Keratinocyte (primary cell): ENCODE data around the gene STIMATE.

ENCODE experiments used
- CTCF ChIP-seq, 3 experiments: IDR thresholded peaks in 1 of 3; conservative IDR thresholded peaks in 1 of 3; optimal IDR thresholded peaks in 1 of 3; 2 replicates in 2 of 3; 3 replicates in 1 of 3; pipeline versions ENCODE3 to v1.5.1; 2011; ENCODE audit warnings: low read length in 3 of 3, mild to moderate bottlenecking in 3 of 3, moderate library complexity in 2 of 3, control low read depth in 1 of 3, inconsistent platforms in 1 of 3; ENCODE audit not compliant: insufficient read depth in 2 of 3; ENCODE audit errors: extremely low read depth in 1 of 3
- EZH2 ChIP-seq: IDR thresholded peaks from one replicate; pipeline ENCODE4 v1.6.1; 2012; ENCODE audit warnings: inconsistent platforms, mild to moderate bottlenecking, low read length, moderate library complexity

- TF ChIP-seq CTCF (optimal IDR thresholded peaks at IDR 0.05 in 1 of 3, IDR thresholded peaks at IDR 0.05 in 1 of 3, conservative IDR thresholded peaks at IDR 0.05 in 1 of 3; ENCODE audit: extremely low read depth in 1 of 3, insufficient read depth in 2 of 3, low read length in 3 of 3) (no peak), EZH2 (no peak)
Measured at GRCh38 chr3:52887166-52887565, 10.2 kb downstream of the STIMATE start.
